Transverse colon (tissue), 4 donors: ENCODE data around the gene KCNJ1.

Experiments used
- CTCF ChIP-seq, 5 experiments: fragments of 200-600 bp in 3 of 5; fragments of 450-650 bp in 2 of 5; sonication (generic) in 3 of 5; IDR thresholded peaks; 1 replicate in 2 of 5; 2 replicates in 3 of 5; pipeline ENCODE4 v1.5.1; 2016 to 2017; ENCODE audit warnings: antibody characterized with exemption in 5 of 5, inconsistent platforms in 3 of 5, mild to moderate bottlenecking in 2 of 5, moderate library complexity in 1 of 5
- EP300 ChIP-seq: sonication (generic); formaldehyde crosslinking; IDR thresholded peaks from one replicate; pipeline ENCODE4 v1.6.1; 2017; ENCODE audit warnings: antibody characterized with exemption, low read depth
- POLR2A ChIP-seq: fragments of 450-650 bp; IDR thresholded peaks from one replicate; pipeline ENCODE4 v1.6.1; 2016; ENCODE audit warnings: antibody characterized with exemption, mild to moderate bottlenecking, moderate library complexity
- POLR2AphosphoS5 ChIP-seq, 3 donors: sonication (generic); formaldehyde crosslinking; IDR thresholded peaks; one replicate each; pipeline ENCODE4 v1.6.1; 2016; ENCODE audit warnings: antibody characterized with exemption in 3 of 3

GRCh38 chr11:128840783-128841182 is 26.3 kb downstream of the KCNJ1 start:
- TF ChIP-seq CTCF (IDR thresholded peaks at IDR 0.05): no peak
- TF ChIP-seq POLR2AphosphoS5 (IDR thresholded peaks at IDR 0.05): no peak
- no peak for TF ChIP-seq EP300
- TF ChIP-seq POLR2A: no peak
